ENCODE results near the gene ASB8. TPM values are rescaled to one million over a fixed set of nuclear protein-coding genes. Genes with fewer than 3 reads are reported as not detected.

ASB8 gene
- total RNA-seq, 1 donor from 2014 or later: 30.0 TPM

- intact Hi-C loops (cut with micrococcal nuclease): no loop called here
- no peaks in the 10 kb centered on the region for H3K9me3 Mint-ChIP-seq
- no peak overlapping the region for H3K27ac Mint-ChIP-seq
- H3K36me3 Mint-ChIP-seq (ENCODE audit: low read depth): peaks cover 2% of the 10 kb centered on the region
- H3K4me3 Mint-ChIP-seq: no peak overlapping the region
- H3K4me1 Mint-ChIP-seq: peaks cover 8% of the 10 kb centered on the region
- peak; percentile 29 for DNase-seq
- H3K27me3 Mint-ChIP-seq: peaks cover 60% of the 10 kb centered on the region
These were observed 33.8 kb upstream of the ASB8 start for GRCh38 chr12:48191096-48191495.

- H3K36me3 Mint-ChIP-seq (ENCODE audit: low read depth): peaks cover 2% of the 10 kb centered on the region
- intact Hi-C loops (cut with micrococcal nuclease): loop anchor here (5.0 to 10.0 kb wide), 5 partner anchors 187 to 625 kb away; partner anchors contain the start of genes CACNB3, COL2A1, TMEM106C and VDR
- no peaks in the 10 kb centered on the region for H3K9me3 Mint-ChIP-seq
- DNase-seq: peak; percentile 92
- no peak overlapping the region for H3K27ac Mint-ChIP-seq
- H3K4me3 Mint-ChIP-seq: no peak overlapping the region
- peaks cover 67% of the 10 kb centered on the region for H3K27me3 Mint-ChIP-seq
- peaks cover 15% of the 10 kb centered on the region for H3K4me1 Mint-ChIP-seq
These were observed 32.2 kb upstream of the ASB8 start for GRCh38 chr12:48189331-48190125.

DNA sequence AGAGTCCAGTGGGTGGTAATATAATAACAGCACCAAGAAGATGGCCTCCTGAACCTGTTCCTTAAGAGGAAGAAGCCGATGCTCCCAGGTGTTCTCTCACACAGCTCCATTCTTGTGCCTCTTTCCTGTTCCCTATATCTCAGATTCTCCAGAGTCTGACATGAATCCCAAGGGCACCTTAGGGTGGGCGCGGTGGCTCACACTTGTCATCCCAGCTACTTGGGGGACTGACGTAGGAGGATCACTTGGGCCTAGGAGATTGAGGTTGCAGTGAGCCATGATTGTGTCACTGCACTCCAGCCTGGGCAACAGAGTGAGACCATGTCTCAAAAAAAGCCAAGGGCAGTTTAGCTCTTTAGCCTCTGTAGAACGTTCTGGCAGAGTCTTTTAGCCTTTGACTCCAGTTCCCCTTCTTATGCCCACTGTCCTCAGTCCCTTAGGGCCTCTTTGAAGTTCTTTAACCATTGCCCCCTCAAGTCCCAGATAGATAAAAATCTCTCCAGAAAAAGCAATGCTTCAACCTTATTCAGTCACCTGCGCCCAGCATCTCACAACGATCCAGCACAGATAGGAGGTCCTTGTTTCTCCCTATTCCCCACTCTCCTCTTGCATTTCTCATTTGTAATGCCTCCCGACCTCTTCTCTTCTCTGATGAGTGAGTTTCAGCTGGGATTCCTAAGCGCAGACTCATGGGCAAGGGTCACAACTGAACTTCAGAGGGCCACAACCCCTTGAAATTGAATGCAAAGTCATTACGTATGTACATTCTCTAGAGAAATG is 30.8 kb upstream of the ASB8 start:
- Mint-ChIP-seq H3K9me3 (no peaks in the 10 kb centered on the region), H3K27ac (no peak overlapping the region), H3K27me3 (peaks cover 62% of the 10 kb centered on the region), H3K36me3 (ENCODE audit: low read depth) (peaks cover 2% of the 10 kb centered on the region), H3K4me3 (no peak overlapping the region), H3K4me1 (peaks cover 15% of the 10 kb centered on the region)
- intact Hi-C loops (cut with micrococcal nuclease): loop anchor here (5.0 to 10.0 kb wide), 5 partner anchors 186 to 627 kb away; partner anchors contain the start of genes CACNB3, COL2A1, TMEM106C and VDR
- peak; percentile 56 for DNase-seq

DNA sequence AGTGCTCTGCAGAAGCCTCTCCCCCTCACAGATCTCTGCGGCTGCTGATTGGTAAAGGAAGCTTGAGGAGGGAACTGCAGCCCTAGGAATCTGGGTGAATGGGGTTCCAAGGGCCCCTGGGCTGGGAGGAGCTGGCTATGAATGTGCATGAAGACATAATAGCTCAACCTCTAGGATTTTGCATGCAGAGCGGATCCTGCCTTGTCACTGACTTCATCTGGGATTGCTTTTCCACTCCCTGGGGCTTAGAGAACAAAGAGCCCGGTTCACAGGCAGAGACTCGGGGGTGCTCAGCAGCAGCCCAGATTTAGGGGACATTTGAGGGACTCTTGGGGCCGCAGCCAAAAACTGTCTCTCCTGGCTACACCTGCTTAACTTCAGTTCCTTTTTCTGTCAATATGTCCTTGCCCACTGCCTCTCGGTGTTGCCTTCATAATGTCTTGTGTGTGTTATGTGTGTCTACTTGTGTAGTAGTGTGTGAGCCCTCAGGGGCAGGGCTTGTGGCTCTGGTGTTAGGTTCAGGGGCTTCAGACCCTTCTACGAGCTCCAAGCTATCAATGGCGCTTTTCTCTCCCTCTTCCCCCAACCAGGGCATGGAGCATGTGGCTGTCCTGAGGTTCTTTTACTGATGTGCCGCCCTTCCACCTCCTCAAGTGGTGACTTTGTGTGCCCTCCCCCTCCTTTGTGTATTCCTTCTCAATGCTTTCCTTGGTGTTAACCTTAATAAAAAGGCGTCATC is 28.0 kb upstream of the ASB8 start:
- H3K27ac Mint-ChIP-seq: no peak overlapping the region
- peaks cover 64% of the 10 kb centered on the region for H3K27me3 Mint-ChIP-seq
- peaks cover 29% of the 10 kb centered on the region for H3K4me1 Mint-ChIP-seq
- H3K4me3 Mint-ChIP-seq: peak overlapping the region; percentile 95
- intact Hi-C loops (cut with micrococcal nuclease): loop anchor here (5.0 to 10.0 kb wide), 5 partner anchors 183 to 629 kb away; partner anchors contain the start of genes CACNB3, COL2A1, TMEM106C and VDR
- no peaks in the 10 kb centered on the region for H3K9me3 Mint-ChIP-seq
- peaks cover 2% of the 10 kb centered on the region for H3K36me3 Mint-ChIP-seq (ENCODE audit: low read depth)
- DNase-seq: peak; percentile 57

DNA sequence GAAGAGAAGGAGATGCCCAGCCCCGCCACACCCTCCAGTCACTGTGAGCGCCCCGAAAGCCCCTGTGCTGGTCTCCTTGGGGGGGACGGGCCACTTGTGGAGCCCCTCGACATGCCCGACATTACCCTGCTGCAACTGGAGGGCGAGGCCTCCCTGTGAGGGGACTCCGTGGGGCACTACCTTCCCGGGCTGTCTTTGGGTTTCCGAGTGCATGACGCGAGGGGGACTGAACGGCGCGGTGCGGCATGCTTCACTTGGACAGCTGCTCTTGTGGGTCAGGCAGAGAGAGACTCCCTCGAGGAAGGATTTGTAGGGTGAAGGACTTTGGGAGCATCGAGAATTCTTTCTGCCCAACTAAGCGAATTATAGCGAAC is 27.2 kb upstream of the ASB8 start:
- H3K4me1 Mint-ChIP-seq: peaks cover 29% of the 10 kb centered on the region
- H3K27ac Mint-ChIP-seq: no peak overlapping the region
- H3K36me3 Mint-ChIP-seq (ENCODE audit: low read depth): peaks cover 2% of the 10 kb centered on the region
- peaks cover 65% of the 10 kb centered on the region for H3K27me3 Mint-ChIP-seq
- intact Hi-C loops (cut with micrococcal nuclease): loop anchor here (10.0 kb wide), 3 partner anchors 280 to 630 kb away; partner anchors contain the start of genes CACNB3 and VDR
- H3K9me3 Mint-ChIP-seq: no peaks in the 10 kb centered on the region
- H3K4me3 Mint-ChIP-seq: peak overlapping the region; percentile 95
- DNase-seq: peak; percentile 62

DNA sequence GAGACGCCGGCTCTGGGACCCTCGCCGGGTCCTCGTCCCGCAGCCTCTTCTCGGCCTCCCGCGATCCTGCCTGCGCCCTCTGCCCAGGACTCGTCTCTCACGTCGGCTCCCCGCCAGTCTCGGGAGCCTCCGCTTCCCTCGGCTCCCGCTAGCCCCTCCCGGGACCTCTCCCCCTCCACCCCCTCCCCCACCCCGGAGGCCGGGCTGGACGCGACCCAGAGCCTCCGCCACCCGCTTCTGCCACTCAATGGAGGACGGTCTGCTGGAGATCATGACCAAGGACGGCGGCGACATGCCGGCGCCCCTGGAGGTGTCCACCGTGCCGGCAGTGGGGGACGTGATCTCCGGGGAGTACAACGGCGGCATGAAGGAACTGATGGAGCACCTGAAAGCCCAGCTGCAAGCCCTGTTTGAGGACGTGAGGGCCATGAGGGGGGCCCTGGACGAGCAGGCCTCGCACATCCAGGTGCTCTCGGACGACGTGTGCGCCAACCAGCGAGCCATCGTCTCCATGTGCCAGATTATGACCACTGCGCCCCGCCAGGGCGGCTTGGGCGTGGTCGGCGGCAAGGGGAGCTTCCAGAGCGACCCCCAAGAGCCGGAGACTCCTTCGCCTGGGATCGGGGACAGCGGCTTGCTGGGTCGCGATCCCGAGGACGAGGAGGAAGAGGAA is 26.7 kb upstream of the ASB8 start:
- Mint-ChIP-seq H3K4me1 (peaks cover 29% of the 10 kb centered on the region), H3K27me3 (peaks cover 65% of the 10 kb centered on the region), H3K27ac (no peak overlapping the region), H3K4me3 (peak overlapping the region; percentile 95), H3K36me3 (ENCODE audit: low read depth) (peaks cover 2% of the 10 kb centered on the region), H3K9me3 (no peaks in the 10 kb centered on the region)
- intact Hi-C loops (cut with micrococcal nuclease): loop anchor here (1.0 to 10.0 kb wide), 5 partner anchors 14 to 631 kb away; partner anchors contain the start of genes CACNB3, SENP1 and VDR
- peak; percentile 74 for DNase-seq

DNA sequence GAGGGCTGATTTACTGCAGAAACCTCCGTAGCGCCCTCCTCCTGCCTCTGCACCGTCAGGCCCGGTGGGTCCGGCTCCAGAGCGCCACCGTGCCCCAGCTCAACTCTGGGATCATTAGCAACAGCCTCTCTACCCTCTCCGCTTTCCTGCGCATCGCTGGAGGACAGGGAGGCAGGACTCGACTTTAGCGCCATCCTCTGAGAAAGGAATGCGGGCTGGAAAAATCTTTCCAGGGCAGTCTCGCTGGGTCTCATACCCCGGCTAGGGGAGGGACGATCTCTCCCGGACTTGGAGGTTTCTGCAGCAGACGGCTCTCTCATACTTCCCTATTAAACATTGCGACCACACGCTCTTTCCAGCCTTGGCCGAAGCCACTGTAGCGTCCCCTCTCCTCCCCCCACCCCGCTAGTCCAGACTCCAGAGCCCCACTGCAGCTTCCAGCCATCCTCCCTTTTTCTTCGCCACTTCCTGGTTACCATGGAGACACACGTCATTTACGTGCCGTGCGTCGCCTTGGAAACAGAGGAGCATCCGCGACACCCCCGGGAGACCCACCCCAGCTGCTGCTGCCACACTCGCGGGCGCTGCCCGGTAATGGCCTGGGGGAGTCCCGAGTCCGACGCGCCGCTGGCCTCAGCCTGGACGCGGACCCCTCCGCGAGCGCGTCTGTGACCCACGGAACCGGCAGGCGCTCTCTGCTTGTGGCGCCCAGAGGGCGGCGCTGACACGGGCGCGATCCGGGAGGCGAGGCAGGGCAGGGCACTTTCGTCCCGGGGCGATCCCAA is 26.0 kb upstream of the ASB8 start, which contains the start of gene CCDC184:
Gene CCDC184 (plus strand): TSS at position 554 of the 785 bp plus-strand sequence. CDS start 479 bp downstream, outside the sequence.
- peak within 1 kb of the TSS; percentile 95 for H3K4me3 Mint-ChIP-seq
- intact Hi-C loops (cut with micrococcal nuclease): loop anchor here (1.0 to 10.0 kb wide), 5 partner anchors 15 to 632 kb away; partner anchors contain the start of genes CACNB3, SENP1 and VDR
- peaks cover 29% of the 10 kb centered on the region for H3K4me1 Mint-ChIP-seq
- H3K9me3 Mint-ChIP-seq: no peaks in the 10 kb centered on the region
- peaks cover 68% of the 10 kb centered on the region for H3K27me3 Mint-ChIP-seq
- peaks cover 2% of the 10 kb centered on the region for H3K36me3 Mint-ChIP-seq (ENCODE audit: low read depth)
- peak; percentile 95 for DNase-seq
- H3K27ac Mint-ChIP-seq: peak within 1 kb of the TSS; percentile 85

DNA sequence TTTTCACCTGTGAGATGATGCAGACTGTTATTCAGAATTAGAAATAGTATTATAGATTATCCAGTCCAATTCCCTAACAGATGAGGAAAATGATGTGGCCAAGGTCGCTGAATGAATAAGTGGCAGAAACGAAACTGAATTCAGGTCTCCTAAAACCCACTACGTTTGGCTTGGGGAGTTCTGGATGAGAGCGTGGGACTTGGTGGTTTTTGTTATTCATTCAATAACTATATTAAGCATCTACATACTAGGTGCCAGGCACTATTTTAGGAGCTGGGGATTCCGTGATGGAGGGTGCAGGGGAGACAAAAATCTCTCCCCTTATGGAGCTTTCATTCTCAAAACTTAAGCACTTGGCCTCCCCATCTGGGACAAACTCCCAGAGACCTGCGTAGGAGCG is 25.3 kb upstream of the ASB8 start:
- Mint-ChIP-seq H3K27ac (peak overlapping the region; percentile 85), H3K9me3 (no peaks in the 10 kb centered on the region), H3K27me3 (peaks cover 70% of the 10 kb centered on the region), H3K36me3 (ENCODE audit: low read depth) (peaks cover 2% of the 10 kb centered on the region), H3K4me3 (peak overlapping the region; percentile 95), H3K4me1 (peaks cover 29% of the 10 kb centered on the region)
- intact Hi-C loops (cut with micrococcal nuclease): loop anchor here (1.0 to 10.0 kb wide), 5 partner anchors 16 to 632 kb away; partner anchors contain the start of genes CACNB3, SENP1 and VDR
- DNase-seq: no peak

DNA sequence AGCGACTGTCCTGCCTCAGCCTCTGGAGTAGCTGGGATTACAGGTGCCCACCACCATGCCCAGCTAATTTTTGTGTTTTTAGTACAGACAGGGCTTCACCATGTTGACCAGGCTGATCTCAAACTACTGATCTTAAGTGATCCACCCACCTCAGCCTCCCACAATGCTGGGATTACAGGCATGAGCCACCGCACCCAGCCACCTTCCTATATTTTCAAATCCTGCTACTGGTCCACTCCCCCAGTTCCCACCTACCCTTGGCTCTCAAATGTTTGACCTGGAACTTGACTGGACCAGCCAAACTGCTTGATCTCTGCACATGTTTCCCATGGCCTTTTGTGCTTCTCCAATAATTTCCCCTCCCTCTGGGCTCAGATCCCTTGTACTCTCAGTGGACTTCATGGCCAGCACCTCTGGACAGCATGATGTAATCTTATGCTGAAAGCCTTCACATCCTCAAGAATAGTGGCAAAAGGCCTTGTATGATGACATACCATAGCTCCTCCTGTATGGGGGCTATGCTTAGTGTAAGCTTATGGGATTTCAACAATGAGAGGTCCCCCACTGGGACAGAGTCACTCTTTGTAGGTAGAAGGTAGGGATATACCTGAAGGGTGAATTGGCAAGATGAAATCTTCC is 23.7 kb upstream of the ASB8 start:
- Mint-ChIP-seq H3K27me3 (peaks cover 69% of the 10 kb centered on the region), H3K4me3 (no peak overlapping the region)

DNA sequence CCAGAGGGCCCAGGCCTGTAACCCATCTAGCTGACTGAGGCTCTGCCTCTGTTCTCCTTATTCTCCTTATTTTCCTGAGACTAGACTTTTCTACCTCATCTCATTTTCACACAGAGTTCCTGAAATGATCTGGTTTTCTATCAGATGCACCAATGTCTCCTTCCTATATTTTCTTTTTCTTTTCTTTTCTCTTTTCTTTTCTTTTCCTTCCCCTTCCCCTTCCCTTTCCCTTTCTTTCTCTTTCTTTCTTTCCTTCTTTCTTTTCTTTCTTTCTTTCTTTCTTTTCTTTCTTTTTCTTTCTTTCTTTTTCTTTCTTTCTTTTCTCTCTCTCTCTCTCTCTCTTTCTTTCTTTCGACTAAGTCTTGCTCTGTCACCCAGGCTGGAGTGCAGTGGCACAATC is 23.1 kb upstream of the ASB8 start:
- Mint-ChIP-seq H3K27ac (no peak overlapping the region), H3K4me3 (no peak overlapping the region), H3K9me3 (no peaks in the 10 kb centered on the region), H3K4me1 (peaks cover 32% of the 10 kb centered on the region), H3K27me3 (peaks cover 64% of the 10 kb centered on the region), H3K36me3 (ENCODE audit: low read depth) (no peaks in the 10 kb centered on the region)
- intact Hi-C loops (cut with micrococcal nuclease): loop anchor here (10.0 kb wide), 3 partner anchors 276 to 634 kb away; partner anchors contain the start of genes CACNB3 and VDR
- no peak for DNase-seq

More for the DNA sequence above, 23.7 kb upstream of the ASB8 start:
- H3K9me3 Mint-ChIP-seq: no peaks in the 10 kb centered on the region
- intact Hi-C loops (cut with micrococcal nuclease): loop anchor here (10.0 kb wide), 3 partner anchors 276 to 634 kb away; partner anchors contain the start of genes CACNB3 and VDR
- H3K27ac Mint-ChIP-seq: no peak overlapping the region
- no peaks in the 10 kb centered on the region for H3K36me3 Mint-ChIP-seq (ENCODE audit: low read depth)
- no peak for DNase-seq
- H3K4me1 Mint-ChIP-seq: peaks cover 31% of the 10 kb centered on the region

GRCh38 chr12:48179466-48179865 is 22.2 kb upstream of the ASB8 start:
- intact Hi-C loops (cut with micrococcal nuclease): no loop called here
- no peaks in the 10 kb centered on the region for H3K9me3 Mint-ChIP-seq
- no peak overlapping the region for H3K27ac Mint-ChIP-seq
- H3K4me3 Mint-ChIP-seq: no peak overlapping the region
- H3K4me1 Mint-ChIP-seq: peaks cover 29% of the 10 kb centered on the region
- no peak for DNase-seq
- H3K36me3 Mint-ChIP-seq (ENCODE audit: low read depth): no peaks in the 10 kb centered on the region
- peaks cover 54% of the 10 kb centered on the region for H3K27me3 Mint-ChIP-seq

DNA sequence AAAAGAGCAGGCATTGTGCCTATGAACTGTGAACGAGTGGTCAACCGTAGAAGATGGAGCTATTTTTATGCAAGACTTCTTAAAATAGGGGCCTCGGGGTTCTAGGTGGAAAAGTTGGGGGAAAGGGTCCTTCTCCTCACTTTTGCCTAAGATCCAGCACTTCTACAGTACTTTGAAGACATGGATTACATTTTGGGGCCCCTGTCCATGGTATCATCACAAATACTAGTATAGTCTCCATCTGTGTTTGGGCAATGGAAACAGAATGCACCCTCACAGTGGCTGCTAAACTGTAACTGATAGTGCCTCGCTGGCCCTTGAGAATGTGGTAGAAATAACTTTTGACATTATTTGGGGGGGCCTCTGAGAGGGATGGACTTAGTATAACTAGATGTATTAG is 20.7 kb upstream of the ASB8 start:
- Mint-ChIP-seq H3K9me3 (no peaks in the 10 kb centered on the region), H3K27me3 (peaks cover 49% of the 10 kb centered on the region), H3K4me3 (no peak overlapping the region), H3K4me1 (peaks cover 24% of the 10 kb centered on the region), H3K27ac (no peak overlapping the region), H3K36me3 (ENCODE audit: low read depth) (no peaks in the 10 kb centered on the region)
- no peak for DNase-seq
- intact Hi-C loops (cut with micrococcal nuclease): no loop called here

Data from activated CD4-positive, alpha-beta T cell treated with anti-CD3 and anti-CD28 coated beads, Interleukin-2, amount 10 ng/mL, durations not matched to agents 24 days and 14 days (primary cell).